RCC 7860 (cell line): ENCODE results near the gene ABI3.
A peak's percentile ranks its signal among the peaks of the same experiment; 100 is the strongest.

ENCODE experiments used
- DNase-seq: peaks from one replicate; pipeline ENCODE4 v3.0.0-alpha.2; 2015; ENCODE audit warnings: low spot score
- FAIRE-seq: peaks from 2 replicates; lab custom pipeline; 2012; peaks lifted over from hg19 to GRCh38; lab: Jason Lieb, UNC

The ABI3 gene

GRCh38 chr17:49224198-49224996 is 13.9 kb downstream of the ABI3 start:
- DNase-seq (no peak), FAIRE-seq (no peak)

GRCh38 chr17:49224997-49225337 is 14.5 kb downstream of the ABI3 start:
- FAIRE-seq (no peak), DNase-seq (no peak)

GRCh38 chr17:49225554-49226236 is 15.2 kb downstream of the ABI3 start:
- FAIRE-seq (no peak), DNase-seq (no peak)

GRCh38 chr17:49226771-49227435 is 16.4 kb downstream of the ABI3 start:
- no peak for DNase-seq
- FAIRE-seq = no peak

GRCh38 chr17:49227436-49228261 is 17.1 kb downstream of the ABI3 start:
- peak; percentile 59 for DNase-seq
- FAIRE-seq = peak; percentile 20

GRCh38 chr17:49229076-49229804 is 18.7 kb downstream of the ABI3 start:
- no peak for FAIRE-seq
- no peak for DNase-seq

GRCh38 chr17:49229805-49230600 is 19.5 kb downstream of the ABI3 start:
- DNase-seq (no peak), FAIRE-seq (no peak)

- FAIRE-seq (no peak), DNase-seq (peak; percentile 69)
Observed at GRCh38 chr17:49230636-49231562, 20.4 kb downstream of the ABI3 start, which contains the start of gene PHOSPHO1. TSS of gene PHOSPHO1 (minus strand) at chr17:49230787. CDS start at chr17:49226691, 4,096 bp downstream.

- FAIRE-seq (no peak), DNase-seq (no peak)
Observed at GRCh38 chr17:49231563-49231894, 21.0 kb downstream of the ABI3 start.

GRCh38 chr17:49234509-49235080 is 24.1 kb downstream of the ABI3 start:
- DNase-seq = no peak
- FAIRE-seq = no peak

- no peak for FAIRE-seq
- no peak for DNase-seq
Observed at GRCh38 chr17:49235896-49236295, 25.4 kb downstream of the ABI3 start.

GRCh38 chr17:49239963-49240362 is 29.5 kb downstream of the ABI3 start:
- no peak for FAIRE-seq

GRCh38 chr17:49240619-49241018 is 30.1 kb downstream of the ABI3 start:
- DNase-seq (no peak), FAIRE-seq (no peak)

More at GRCh38 chr17:49239963-49240362, 29.5 kb downstream of the ABI3 start:
- no peak for DNase-seq

- FAIRE-seq (peak; percentile 60), DNase-seq (no peak)
Observed at GRCh38 chr17:49241040-49241439, 30.5 kb downstream of the ABI3 start.

- no peak for FAIRE-seq
- no peak for DNase-seq
Observed at GRCh38 chr17:49241692-49242397, 31.3 kb downstream of the ABI3 start.

GRCh38 chr17:49242813-49243212 is 32.3 kb downstream of the ABI3 start:
- FAIRE-seq = no peak
- DNase-seq = no peak

GRCh38 chr17:49244839-49245238 is 34.3 kb downstream of the ABI3 start:
- no peak for DNase-seq
- FAIRE-seq = no peak
